GM13976 (cell line): ENCODE results near the gene BATF3.

ENCODE experiments used
- DNase-seq: peaks from one replicate; pipeline ENCODE4 v3.0.0; 2012; ENCODE audit warnings: low spot score
- in situ Hi-C: fragments of 300-500 bp; cut with MboI; formaldehyde crosslinking; loops from one replicate; pipeline ENCODE4 v1.12.0; 2022; ENCODE audit warnings: low sequenced_read_pairs, mixed read lengths, inconsistent platforms; ENCODE audit not compliant: unreplicated experiment
- TF ChIP-seq, protein P1 (sequence below): IDR thresholded peaks from 2 replicates; pipeline ENCODE4 v1.5.1; 2012; ENCODE audit warnings: borderline replicate concordance, mild to moderate bottlenecking; ENCODE audit not compliant: insufficient read depth; ENCODE audit errors: extremely low read depth, missing control alignments, control extremely low read depth

The BATF3 gene

DNA sequence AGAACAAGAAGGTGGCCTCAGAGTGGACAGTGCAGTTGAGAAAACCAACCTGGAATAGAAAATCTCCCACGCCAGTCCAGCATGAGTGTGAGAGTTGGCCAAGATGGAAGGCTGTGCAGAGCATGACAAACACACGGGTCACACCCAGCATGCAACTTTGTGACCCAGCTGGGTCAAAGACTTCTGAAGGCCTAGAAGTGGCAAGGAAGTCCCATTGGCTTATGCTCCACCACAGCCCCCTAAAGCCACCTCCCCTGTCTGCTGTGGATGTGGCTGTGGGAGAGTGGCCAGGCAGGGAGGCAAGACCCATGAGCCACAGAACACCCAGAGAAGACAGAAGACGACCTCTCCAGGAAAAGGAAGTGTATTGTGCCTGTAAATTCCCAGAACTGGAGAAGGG, 13.6 kb downstream of the BATF3 start:
- in situ Hi-C loops: no loop called here
- TF ChIP-seq, protein P1, sequence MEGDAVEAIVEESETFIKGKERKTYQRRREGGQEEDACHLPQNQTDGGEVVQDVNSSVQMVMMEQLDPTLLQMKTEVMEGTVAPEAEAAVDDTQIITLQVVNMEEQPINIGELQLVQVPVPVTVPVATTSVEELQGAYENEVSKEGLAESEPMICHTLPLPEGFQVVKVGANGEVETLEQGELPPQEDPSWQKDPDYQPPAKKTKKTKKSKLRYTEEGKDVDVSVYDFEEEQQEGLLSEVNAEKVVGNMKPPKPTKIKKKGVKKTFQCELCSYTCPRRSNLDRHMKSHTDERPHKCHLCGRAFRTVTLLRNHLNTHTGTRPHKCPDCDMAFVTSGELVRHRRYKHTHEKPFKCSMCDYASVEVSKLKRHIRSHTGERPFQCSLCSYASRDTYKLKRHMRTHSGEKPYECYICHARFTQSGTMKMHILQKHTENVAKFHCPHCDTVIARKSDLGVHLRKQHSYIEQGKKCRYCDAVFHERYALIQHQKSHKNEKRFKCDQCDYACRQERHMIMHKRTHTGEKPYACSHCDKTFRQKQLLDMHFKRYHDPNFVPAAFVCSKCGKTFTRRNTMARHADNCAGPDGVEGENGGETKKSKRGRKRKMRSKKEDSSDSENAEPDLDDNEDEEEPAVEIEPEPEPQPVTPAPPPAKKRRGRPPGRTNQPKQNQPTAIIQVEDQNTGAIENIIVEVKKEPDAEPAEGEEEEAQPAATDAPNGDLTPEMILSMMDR: no peak
- no peak for DNase-seq

DNA sequence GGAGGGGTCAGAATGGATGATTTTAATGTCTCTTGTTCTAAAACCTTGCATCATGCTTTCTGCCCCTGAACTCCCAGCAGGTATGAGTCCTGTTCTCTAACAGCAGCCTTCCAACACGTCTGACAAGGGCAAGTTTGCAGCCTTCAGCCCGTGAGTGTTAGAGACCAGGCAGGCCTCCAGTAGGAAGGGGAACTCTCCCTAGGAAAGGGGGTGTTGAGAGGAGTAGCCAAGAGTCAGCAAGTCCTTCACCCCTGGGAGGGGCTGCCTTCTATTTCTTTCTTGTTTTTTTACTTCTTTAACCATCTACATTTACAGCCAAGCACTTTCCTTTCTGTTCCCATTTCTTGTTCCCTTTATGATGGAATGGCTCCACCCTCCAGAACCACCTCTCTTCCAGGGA, 14.2 kb downstream of the BATF3 start:
- no peak for DNase-seq
- TF ChIP-seq, protein P1: no peak
- in situ Hi-C loops: no loop called here

DNA sequence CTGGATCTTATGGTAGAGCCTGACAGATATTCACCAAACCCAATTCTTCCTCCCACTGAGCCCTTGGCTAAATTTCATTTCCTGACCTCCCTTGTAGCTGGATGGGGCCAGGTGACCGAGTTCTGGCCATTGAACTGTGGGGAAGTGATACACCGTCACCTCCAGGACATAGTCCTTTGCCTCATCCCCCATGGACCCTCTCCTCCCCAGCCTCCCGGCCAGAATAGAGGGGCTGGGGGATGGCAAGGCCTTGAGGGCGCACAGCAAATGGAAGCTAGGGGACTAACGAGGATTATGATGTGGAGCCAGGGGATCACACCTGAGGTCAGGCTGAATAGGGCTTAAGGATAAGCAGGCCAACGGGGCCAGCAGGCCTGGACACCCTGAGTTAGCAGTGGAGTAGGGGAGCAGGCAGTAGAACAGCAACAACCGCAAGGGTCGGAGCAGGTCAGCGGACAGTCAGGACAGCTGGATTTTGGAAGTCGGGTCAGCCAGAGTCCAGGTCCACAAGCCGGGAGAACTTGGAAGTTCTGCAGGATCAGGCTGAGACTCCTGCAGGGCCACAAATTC, 15.0 kb downstream of the BATF3 start:
- TF ChIP-seq, protein P1: no peak

DNA sequence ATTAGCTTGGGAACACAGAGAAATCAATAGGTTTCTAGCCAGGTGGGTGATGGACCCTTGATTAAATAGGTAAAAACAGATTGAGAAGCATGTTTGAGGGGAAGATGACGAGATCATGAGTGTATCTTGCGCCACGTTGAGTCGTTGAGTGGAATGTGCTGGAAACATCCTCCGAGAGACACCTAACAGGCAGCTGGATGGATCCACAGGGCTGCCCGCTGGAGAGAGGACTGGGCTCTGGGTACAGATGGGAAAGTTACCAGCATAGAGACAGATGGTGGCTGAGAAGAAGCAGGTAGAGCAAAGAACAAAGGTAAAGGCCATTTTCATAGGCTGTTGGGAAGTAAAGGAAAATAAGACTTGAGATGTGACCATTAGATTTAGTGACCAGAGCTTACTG, 15.6 kb downstream of the BATF3 start:
- in situ Hi-C loops: no loop called here
- no peak for DNase-seq
- TF ChIP-seq, protein P1: no peak

More for the DNA sequence above, 15.0 kb downstream of the BATF3 start:
- in situ Hi-C loops: no loop called here
- DNase-seq: no peak

DNA sequence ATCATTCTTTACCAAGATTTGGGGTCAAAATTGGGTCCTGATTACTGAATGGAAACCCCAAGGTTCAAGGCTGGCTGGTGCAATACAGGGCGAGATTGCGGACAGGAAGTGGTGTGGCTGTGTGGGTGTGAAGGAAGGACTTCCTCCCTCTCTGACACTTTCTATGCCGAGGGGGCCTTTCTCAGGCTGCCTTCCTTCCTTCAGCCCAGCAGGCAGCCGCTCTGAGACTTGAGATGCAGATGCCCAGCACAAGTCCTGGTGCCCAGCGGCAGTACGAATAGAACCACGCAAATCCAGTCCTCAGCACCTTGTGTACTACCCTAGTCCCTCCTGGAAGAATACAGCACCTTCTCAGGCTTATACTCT, 16.3 kb downstream of the BATF3 start:
- DNase-seq: peak; percentile 79
- TF ChIP-seq, protein P1: no peak
- in situ Hi-C loops: no loop called here

DNA sequence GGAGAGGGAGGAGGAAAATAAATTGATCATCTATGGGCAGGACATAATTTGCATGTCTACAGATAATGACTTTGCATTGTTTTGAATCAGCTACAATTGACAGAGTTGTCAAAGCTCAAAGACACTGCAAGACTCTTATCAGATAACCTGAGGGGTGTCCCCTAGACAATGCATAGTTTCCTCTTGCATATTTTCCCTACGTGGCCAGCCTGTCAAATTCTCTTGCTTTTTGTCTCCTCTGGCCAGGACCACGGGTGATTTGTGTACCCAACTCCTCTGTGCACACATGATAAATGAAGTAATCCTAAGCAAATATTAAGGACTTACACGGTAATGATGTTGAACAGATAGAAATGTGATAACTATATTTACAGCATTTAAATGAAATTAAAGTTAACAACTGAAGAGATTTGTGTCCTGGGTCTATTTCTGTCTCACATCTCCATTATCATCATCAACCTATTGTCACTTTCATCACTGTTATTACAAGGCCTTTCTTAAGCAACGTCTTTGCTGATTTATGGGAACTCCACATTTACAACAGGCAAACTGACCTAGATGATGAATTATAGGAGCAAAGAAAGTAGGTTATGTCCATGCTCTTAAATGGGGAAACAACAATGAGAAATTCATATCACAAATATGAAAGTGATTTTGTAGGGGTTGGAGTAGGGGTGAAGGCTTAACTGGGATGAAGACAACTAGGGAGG, 18.8 kb downstream of the BATF3 start:
- no peak for DNase-seq
- TF ChIP-seq, protein P1: no peak
- in situ Hi-C loops: no loop called here
